ENCODE measurements around the gene ADM5.
A peak's percentile ranks its signal among the peaks of the same experiment; 100 is the strongest.

Gene ADM5

DNA sequence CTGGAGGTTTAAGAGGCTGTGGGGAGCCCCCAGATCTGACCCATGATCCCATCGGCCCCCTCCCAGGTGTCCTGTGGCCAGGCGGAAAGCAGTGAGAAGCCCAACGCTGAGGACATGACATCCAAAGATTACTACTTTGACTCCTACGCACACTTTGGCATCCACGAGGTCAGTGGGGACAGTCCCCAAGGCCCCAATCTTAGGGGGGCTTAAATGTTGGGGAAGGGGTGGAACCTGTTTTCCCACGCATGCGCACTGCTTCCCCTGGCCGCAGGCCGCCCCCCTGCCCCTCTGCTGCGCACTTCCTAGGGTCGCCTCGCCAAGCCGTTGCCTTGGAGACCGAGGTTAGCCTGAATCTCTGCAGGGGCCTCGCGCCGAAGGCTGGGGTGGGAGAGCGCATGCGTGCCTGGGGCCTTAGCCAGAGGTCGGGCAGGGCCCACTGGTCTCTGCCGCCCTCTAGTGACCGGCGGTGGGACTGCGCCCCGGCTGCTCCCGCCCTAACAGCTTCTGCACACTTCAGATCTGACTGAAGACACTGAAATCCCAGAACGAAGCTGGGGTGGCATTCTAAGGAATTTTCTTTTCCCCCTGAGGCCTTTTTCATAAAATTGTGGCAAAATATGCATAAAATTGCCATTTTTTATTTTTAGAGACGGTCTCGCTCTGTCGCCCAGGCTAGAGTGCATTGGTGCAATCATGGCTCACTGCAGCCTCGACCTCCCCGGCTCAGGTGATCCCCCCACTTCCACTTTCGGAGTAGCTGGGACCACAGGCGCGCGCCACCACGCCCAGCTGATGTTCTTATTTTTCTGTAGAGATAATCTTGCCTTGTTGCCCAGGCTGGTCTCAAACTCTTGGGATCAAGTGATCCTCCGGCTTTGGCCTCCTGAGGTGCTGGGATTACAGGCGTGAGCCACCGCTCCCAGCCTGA, 8.7 kb upstream of the ADM5 start:
- DNase-seq, result peak; percentile 76 to 90

DNA sequence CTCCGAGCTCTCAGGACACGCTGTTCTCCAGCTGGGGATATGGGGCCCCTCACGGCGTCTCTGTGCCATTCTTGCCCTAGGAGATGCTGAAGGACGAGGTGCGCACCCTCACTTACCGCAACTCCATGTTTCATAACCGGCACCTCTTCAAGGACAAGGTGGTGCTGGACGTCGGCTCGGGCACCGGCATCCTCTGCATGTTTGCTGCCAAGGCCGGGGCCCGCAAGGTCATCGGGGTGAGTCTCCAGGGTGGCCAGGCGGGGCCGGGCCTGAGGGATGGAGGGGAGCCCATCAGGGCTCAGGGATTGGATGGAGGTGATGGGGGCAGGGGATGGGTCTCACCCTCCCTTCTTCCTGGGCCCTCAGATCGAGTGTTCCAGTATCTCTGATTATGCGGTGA, 7.6 kb upstream of the ADM5 start:
- no peak for DNase-seq

DNA sequence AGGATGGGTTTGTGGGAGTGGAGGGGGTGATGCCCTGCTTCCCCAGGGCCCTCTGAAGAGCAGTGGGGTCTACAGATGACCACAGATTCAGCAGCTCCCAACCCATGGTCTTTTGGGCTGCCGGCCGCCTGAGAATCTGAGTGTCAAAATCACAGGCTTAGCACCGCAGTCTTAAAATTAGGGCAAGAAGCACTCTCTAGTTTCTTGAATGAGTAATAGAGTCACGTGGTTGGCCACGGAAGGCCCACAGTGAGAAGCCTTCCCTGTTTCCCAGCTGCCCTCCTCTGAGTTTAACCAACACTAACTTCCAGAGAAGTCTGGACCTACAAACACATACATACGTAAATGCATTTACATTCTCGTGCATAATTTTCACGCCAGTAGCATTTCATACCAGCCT, 7.1 kb upstream of the ADM5 start:
- no peak for DNase-seq

DNA sequence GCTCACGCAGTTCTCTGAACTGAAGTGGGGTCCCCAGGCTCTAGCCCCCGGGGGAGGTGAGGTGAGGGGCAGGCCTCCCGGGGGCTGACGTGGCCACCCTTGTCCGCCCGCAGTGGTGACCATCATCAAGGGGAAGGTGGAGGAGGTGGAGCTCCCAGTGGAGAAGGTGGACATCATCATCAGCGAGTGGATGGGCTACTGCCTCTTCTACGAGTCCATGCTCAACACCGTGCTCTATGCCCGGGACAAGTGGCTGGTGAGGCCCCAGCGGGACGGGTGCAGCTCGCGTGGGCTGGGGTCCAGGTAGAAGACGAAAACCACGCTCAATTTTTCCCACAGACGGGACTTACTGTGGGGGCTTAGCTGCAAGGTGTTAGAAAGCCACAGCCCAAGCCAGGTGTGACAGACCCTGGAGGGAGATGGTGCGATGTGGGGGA, 5.6 kb upstream of the ADM5 start:
- DNase-seq, result no peak

DNA sequence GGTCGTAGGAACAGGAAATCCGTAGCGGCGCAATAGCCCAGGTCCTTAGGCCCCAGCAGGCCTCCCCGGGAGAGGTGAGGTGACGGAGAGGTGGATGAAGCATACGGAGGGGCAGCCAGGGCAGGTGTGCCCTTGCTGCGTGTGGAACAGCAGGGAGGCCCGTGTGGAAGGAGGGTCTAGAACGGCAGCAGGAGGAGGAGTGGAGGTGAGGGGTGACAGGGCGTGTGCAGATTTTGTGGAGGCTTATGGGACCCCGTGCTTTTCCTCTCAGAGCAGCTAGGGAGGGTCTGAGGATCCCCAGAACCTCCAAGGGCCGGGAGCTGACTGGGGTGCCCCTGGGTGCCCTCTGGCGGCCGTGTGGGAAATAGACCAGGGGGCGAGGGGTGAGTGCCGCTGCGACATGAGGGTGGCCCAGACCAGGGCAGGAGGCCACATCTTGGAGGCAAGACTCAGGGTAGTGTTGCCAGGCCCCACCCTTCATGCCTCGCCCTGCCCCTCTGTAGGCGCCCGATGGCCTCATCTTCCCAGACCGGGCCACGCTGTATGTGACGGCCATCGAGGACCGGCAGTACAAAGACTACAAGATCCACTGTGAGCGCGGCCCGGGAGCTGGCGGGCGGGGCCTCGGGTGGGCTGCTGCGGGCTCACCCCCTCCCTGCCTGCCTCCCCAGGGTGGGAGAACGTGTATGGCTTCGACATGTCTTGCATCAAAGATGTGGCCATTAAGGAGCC, 5.0 kb upstream of the ADM5 start:
- peak; percentile 33 to 38 for DNase-seq

DNA sequence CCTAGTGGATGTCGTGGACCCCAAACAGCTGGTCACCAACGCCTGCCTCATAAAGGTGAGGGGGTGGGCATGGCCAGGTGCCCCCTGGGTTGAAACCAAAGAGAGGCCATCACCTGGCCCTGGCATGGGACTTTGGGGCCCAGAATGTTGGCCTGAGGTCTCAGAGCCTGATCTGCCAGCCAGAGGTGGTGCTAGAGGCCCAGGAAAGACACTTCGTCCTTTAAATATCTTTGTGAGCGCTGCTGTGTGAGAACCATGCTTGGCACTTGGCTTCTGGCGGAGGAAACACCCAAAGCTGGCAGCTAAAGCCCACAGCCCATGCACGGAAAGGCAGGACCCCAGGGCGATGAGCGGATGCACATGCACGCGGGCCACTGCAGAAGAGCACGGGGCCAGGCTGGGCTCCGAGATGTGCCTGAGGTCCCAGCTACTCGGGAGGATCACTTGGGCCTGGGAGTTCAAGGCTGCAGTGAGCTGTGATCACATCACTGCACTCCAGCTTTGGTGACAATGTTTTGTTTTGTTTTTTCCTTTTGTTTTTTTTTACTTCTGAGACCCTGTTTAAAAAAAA, 4.3 kb upstream of the ADM5 start:
- no peak for DNase-seq

DNA sequence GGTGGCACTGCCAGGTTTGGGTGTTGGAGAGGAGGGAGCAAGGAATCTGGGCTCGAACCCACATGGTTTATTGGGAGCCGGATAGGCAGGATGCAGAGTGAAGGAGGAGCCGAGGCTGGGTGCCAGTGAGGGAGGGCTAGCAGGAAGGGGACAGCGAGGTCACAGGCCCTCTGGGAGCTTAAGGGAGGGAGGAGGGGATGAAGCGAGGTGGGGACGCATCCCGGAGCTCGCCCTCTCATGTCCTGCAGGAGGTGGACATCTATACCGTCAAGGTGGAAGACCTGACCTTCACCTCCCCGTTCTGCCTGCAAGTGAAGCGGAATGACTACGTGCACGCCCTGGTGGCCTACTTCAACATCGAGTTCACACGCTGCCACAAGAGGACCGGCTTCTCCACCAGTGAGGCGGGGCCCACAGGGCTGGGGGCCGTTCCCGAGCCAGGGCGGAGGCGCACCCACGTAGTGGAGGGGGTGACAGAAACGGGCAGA, 3.5 kb upstream of the ADM5 start:
- no peak for DNase-seq

DNA sequence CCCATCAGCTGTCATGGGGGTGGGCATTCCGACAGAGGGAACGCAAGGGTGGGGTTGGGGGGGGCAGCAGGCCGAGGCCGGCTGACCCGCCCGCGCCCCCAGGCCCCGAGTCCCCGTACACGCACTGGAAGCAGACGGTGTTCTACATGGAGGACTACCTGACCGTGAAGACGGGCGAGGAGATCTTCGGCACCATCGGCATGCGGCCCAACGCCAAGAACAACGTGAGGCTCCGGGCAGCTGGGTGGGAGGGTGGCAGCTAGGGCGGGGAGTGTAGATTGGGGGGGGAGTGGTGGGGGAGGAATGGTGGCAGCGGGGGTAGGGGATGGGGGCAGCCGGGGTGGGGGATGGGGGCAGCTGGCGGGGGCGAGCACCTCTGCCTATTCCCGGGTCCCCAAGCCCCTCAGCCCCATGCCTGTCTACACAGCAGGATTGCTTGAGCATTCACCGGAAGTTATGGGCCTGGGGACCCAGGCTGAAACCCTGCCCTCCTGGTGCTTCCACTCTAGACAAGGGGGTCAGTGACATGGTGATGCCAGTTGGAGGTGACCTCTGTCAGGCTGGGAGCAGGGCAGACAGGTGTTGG, 2.8 kb upstream of the ADM5 start:
- DNase-seq, result no peak

DNA sequence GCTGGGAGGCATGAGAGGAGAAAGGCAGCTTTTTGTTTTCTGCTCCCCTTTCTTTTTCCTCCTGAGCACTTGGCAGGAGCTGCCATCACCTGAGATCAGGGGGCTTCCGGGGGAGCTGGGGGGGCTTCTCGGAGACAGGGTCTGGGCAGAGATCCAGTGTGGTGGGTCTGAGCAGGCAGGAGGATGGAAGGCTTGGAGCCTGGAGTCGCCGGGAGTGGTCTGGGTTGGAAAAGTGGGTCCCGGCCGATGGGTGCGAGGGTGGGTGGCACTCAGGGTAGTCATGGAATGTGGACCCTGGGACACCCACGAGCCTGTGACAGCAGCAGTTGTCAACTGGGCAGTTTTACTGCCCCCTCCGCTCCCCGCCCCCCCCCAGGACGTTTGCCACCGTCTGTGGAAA, 2.2 kb upstream of the ADM5 start:
- no peak for DNase-seq

DNA sequence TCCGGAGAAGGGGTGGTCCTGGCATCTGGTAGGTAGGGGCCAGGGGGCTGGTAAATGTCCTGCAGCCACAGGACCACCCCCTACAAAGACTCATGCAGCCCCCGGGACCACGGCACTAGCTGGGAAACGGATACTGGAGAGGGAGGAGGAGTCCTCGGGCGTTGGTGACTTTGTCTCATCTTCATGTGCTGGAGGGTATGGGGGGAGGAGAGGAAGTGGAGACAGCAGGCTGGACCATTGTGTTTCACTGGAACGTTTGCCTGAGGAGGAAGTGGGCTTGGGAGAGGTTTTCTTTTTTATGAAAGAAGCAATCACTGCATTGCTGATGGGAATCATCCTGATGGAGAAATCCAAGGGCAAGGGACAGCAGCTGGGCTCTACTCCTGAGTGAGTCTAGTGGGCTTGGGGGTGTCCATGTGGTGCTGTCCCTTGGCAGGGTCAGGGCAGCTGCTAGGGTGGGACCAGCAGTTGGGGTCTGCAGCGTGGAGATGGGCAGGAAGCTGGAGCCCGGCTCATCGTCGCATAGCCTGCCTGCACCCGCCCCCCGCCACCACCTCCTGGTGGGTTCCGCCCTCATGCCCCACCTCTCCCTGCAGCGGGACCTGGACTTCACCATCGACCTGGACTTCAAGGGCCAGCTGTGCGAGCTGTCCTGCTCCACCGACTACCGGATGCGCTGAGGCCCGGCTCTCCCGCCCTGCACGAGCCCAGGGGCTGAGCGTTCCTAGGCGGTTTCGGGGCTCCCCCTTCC, 1.7 kb upstream of the ADM5 start:
- peak; percentile 42 to 58 for DNase-seq

DNA sequence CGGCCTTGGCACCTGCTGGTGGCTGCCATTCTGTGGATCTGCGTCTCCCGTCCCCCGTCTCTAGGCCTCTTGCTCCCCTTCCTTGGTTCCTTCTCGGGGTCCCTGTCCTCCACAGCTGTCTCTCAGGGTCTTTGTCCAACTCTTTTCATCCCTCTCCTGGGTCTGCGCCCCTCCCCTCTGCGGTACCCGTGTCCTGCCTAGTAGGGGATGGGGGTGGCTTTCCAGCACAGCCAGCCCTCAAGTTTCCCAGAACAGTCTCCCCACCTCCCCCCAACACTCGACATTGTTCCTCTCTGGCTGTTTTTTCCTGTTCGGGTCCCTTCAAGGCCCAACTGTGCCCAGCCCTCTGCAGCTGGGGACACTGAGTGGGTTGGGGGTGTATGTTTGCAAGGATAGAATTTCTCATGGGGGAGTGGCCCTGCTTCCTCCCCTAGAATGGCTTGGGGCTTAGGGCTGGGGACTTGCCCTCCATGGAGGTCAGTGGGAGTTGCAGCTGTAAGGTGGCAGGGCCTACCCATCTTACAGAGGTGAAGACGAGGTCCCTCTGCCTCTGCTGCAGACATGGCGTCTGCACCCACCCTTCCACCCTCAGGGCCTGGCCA, 762 bp upstream of the ADM5 start:
- DNase-seq, result no peak

DNA sequence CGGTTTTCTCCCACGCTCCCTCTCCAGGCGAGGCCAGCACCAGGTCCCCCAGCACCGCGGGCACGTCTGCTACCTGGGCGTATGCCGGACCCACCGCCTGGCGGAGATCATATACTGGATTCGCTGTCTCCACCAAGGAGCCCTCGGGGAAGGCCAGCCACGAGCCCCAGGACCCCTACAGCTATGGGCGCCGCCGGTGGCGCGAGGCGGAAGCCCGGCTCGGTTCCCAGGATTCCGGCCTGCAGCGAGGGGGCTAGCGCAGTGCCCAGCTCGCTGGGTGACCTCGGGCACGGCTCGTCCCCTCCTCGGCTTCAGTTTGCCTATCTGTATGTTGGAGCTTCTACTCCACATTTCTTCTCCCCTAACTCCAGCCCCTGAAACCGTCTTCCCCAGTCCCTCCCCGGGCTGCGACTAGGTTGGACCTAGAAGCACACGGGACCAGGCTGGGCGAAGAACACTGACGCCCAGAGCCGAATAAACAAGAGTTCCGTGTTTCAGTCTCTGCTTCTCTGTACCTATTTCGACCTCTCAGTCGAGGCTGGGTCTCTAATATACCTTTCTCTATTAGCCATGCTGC, 773 bp downstream of the ADM5 start:
- no peak for DNase-seq

DNA sequence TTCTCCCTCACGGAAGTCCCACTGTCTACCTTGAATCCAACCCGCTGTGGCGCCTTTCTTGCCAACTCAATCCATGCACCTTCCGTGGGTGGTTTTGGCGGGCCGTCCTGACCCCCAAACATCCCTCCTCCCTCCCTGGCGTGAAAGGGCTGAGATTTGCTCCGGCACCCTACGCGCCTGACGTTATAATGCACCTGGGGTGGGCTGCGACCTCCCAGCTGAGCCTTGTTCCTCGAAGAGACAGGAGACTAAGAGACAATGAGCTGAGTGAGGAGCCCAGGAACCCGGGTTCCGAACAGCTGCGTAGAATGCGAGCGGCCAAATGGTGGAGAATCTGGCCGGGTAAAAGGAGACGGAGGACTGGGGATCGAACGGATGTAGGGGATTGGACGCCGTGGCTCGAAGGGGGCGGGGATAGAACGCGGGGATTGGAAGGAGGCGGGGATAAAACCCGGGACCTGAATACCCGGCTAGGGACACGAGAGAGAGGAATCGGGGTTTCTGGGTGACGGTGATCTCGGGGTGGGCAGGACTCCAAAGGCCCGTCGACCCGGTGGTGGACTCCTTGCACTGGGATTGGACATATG, 1.4 kb downstream of the ADM5 start, which contains the start of gene CPT1C:
TSS of gene CPT1C (plus strand) at position 461 of the 587 bp plus-strand sequence. CDS start 1,137 bp downstream, outside the sequence.
- no peak for DNase-seq

DNA sequence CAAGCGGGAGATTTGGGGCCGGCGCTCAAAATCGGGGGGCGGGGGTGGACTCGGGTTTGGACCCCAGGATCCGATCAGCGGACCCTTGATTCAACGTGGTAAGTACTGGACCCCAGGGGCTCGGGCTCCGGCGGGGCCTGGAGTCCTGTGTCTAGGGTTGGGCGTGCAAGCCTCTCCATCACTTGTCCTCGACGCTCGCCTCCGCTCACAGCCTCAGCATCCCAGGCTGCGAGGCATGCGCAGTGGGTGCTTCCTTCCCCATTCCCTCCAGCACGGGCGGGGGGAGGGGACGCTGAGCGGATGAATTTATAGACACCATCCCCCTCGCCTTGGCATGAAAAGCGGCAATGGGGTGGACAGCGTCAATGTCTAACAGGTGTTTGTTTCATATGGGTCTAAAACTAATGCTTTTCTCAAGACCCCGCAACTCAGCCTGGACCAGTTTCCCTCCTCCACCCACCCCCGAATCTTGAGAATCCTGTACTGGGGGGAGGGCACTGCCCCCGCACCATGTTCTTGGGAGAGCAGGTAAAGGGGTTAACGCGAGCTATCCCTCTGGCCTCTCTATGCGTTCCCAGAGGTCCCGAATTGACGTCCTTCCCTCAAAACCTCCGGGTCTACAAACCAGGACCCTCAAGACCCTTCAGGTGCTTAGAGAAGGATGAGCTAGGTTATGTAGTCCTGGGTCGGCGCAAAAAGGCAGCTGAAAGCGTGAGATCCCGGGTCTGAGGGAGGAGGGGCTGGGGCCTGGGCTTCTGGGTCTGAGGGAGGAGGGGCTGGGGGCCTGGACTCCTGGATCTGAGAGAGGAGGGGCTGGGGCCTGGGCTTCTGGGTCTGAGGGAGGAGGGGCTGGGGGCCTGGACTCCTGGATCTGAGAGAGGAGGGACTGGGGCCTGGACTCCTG, 2.1 kb downstream of the ADM5 start:
- no peak for DNase-seq

DNA sequence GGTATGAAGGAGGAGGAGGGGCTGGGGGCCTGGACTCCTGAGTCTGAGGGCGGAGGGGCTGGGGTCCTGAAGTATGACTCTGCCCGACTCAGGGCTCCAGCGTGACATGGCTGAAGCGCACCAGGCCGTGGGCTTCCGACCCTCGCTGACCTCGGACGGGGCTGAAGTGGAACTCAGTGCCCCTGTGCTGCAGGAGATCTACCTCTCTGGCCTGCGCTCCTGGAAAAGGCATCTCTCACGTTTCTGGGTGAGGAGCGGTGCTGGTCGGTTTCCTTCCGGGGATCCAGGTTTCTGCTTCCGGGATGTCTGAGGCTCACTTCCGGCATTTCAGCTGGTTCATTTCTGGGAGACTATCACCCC, 2.7 kb downstream of the ADM5 start:
- no peak for DNase-seq

DNA sequence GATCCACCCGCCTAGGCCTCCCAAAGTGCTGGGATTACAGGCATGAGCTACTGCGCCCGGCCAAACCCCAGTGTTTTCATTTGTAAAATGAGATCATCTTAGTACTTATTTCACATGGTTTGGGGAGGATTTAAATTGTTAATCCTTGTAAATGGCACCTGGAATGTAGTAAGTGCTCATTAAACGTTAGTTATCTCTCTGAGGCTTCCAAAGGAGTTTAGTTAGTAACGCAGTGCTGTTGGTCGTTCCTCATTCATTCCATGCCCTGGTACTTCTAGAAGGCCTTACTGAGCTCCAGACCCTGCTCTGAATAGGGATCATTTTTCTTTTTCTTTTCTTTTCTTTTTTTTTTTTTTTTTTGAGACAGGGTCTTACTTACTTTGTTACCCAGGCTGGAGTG, 6.7 kb downstream of the ADM5 start:
- DNase-seq, result no peak

DNA sequence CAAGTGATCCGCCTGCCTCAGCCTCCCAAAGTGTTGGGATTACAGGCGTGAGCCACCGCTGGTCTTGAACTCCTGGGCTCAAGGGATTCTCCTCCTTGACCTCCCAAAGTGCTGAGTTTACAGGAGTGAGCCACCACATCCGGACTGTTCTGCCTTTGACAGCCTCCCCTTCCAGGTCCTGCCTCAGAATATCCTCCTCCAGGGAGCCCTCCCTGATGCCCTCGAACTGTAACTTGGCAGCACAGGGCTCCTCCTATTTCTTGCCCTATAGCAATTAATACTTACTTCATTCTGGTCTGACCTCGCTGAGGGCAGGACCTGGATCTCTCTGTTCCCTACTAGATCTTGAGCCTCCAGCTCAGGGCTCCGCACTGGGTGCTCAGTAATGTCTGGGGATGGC, 7.5 kb downstream of the ADM5 start:
- DNase-seq, result no peak

DNA sequence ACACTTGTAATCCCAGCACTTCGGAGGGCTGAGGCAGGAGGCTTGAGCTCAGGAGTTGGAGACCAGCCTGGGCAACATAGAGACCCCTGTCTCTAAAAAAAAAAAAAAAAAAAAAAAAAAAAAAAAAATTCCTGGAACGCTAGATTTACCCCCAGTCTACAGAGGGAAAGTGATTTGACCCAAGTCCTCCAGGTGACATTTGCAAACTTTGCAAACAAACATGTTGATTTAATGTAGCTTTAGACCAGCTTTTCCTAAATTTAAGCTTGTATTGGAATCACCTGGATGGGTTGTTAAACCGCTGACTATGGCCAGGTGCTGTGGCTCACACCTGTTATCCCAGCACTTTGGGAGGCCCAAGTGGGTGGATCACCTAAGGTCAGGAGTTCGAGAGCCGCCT, 10.0 kb downstream of the ADM5 start:
- no peak for DNase-seq

DNA sequence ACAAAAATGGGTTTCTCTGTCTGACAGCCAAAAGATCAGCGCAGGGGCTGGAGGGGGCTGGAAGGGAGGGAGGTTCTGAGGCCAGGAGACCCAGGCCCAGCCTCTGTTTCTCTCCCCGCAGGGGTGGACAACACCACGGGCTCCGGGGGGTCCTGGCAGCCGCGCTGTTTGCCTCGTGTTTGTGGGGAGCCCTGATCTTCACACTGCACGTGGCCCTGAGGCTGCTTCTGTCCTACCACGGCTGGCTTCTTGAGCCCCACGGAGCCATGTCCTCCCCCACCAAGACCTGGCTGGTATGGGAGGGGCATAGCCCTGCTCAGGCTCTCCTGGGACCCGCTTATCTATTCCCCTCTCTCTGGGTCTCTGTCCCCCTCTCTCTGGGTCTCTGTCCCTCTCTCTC, 11.2 kb downstream of the ADM5 start:
- DNase-seq, result no peak

DNA sequence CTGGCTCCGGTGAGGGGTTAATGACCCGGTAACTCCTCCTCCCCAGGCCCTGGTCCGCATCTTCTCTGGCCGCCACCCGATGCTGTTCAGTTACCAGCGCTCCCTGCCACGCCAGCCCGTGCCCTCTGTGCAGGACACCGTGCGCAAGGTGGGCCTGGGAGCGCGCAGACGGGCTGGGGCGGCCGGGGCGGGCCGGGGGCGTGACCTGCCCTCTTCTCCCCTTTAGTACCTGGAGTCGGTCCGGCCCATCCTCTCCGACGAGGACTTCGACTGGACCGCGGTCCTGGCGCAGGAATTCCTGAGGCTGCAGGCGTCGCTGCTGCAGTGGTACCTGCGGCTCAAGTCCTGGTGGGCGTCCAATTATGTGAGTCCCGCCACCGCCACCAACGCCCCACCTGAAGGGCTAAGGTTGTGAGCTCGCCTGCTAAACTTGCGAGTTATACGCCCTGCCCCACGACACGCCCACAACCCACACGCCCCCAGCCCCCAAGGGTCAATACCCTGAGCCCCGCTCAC, 11.9 kb downstream of the ADM5 start:
- DNase-seq, result no peak

Measured in Kasumi-1 (cell line).